HEK293 (cell line): Measurements from ENCODE around the gene SLC35G2.

Experiments
- CTCF ChIA-PET: fragments of 350-600 bp; formaldehyde crosslinking; extraction: SDS; loops from one replicate; lab custom pipeline; 2021; ENCODE audit warnings: antibody characterized with exemption; lab: Yijun Ruan, JAX
- POLR2A ChIA-PET: fragments of 300-600 bp; formaldehyde crosslinking; extraction: SDS; loops from one replicate; lab custom pipeline; 2020; ENCODE audit warnings: antibody characterized with exemption, inconsistent platforms; lab: Yijun Ruan, JAX
- H3K27ac ChIP-seq: fragments of 200-500 bp; sonication (Bioruptor generic); 2 replicates; pipeline ENCODE4 v1.5.1; 2014; ENCODE audit warnings: low read depth, low read length, control low read depth, inconsistent platforms; ENCODE audit errors: extremely low read depth
- H3K36me3 ChIP-seq, 2 experiments: fragments of 200-500 bp in 1 of 2; sonication (Bioruptor generic) in 1 of 2; 1 replicate in 1 of 2; 2 replicates in 1 of 2; pipeline ENCODE4 v1.5.1; 2014 to 2017; ENCODE audit warnings: inconsistent platforms in 2 of 2, low read length in 2 of 2; ENCODE audit not compliant: control insufficient read depth in 2 of 2, insufficient read depth in 1 of 2
- H3K4me1 ChIP-seq: fragments of 200-500 bp; sonication (Bioruptor generic); 2 replicates; pipeline ENCODE4 v1.5.1; 2014; ENCODE audit warnings: mild to moderate bottlenecking, low read length, inconsistent platforms; ENCODE audit not compliant: control insufficient read depth, insufficient read depth
- H3K4me3 ChIP-seq: 2 replicates; pipeline ENCODE4 v1.5.1; 2011; ENCODE audit warnings: low read depth, mild to moderate bottlenecking, control low read depth, low read length, moderate library complexity
- H3K9me3 ChIP-seq: fragments of 200-500 bp; sonication (Bioruptor generic); 2 replicates; pipeline ENCODE4 v1.5.1; 2014; ENCODE audit warnings: low read depth, low read length, inconsistent platforms; ENCODE audit not compliant: control insufficient read depth, insufficient read depth
- BCL11A ChIP-seq: fragments of 450-650 bp; formaldehyde crosslinking; IDR thresholded peaks from 2 replicates; pipeline ENCODE4 v1.5.1; 2016; ENCODE audit warnings: low read depth, missing biosample characterization, missing genetic modification characterization
- PRDM1 ChIP-seq: fragments of 450-650 bp; formaldehyde crosslinking; IDR thresholded peaks from 2 replicates; pipeline ENCODE4; 2016; ENCODE audit warnings: missing biosample characterization, missing genetic modification characterization
- SETDB1 ChIP-seq: IDR thresholded peaks from one replicate; pipeline ENCODE4 v1.6.1; 2017; ENCODE audit warnings: mild to moderate bottlenecking, low read length, moderate library complexity, mixed read lengths; ENCODE audit not compliant: insufficient read length
- WT1 ChIP-seq: fragments of 450-650 bp; formaldehyde crosslinking; IDR thresholded peaks from 2 replicates; pipeline ENCODE4 v1.5.1; 2016; ENCODE audit warnings: missing biosample characterization, missing genetic modification characterization
- ZBTB11 ChIP-seq: fragments of 450-650 bp; formaldehyde crosslinking; conservative IDR thresholded peaks from 2 replicates; pipeline ENCODE4 v1.5.1; 2016; ENCODE audit warnings: low read depth, missing biosample characterization, missing genetic modification characterization
- ZBTB21 ChIP-seq: fragments of 450-650 bp; formaldehyde crosslinking; IDR thresholded peaks from 2 replicates; pipeline ENCODE4 v1.5.1; 2017; ENCODE audit warnings: missing biosample characterization, missing genetic modification characterization
- ZFHX2 ChIP-seq: fragments of 450-650 bp; formaldehyde crosslinking; conservative IDR thresholded peaks from 2 replicates; pipeline ENCODE4 v1.5.1; 2016; ENCODE audit warnings: missing biosample characterization, missing genetic modification characterization
- ZNF146 ChIP-seq: fragments of 450-650 bp; formaldehyde crosslinking; IDR thresholded peaks from 2 replicates; pipeline ENCODE4 v1.5.1; 2016; ENCODE audit warnings: missing biosample characterization, missing genetic modification characterization
- ZNF174 ChIP-seq: fragments of 450-650 bp; formaldehyde crosslinking; IDR thresholded peaks from 2 replicates; pipeline ENCODE4 v1.5.0; 2017; ENCODE audit warnings: missing biosample characterization, mild to moderate bottlenecking, missing genetic modification characterization
- ZNF239 ChIP-seq: fragments of 450-650 bp; formaldehyde crosslinking; IDR thresholded peaks from 2 replicates; pipeline ENCODE4 v1.5.1; 2016; ENCODE audit warnings: missing biosample characterization, missing genetic modification characterization
- ZNF248 ChIP-seq: fragments of 450-650 bp; formaldehyde crosslinking; IDR thresholded peaks from 2 replicates; pipeline ENCODE4 v1.5.1; 2017; ENCODE audit warnings: missing biosample characterization, missing genetic modification characterization
- ZNF302 ChIP-seq: fragments of 450-650 bp; formaldehyde crosslinking; IDR thresholded peaks from 2 replicates; pipeline ENCODE4 v1.5.1; 2016; ENCODE audit warnings: missing biosample characterization, missing genetic modification characterization, low read depth
- ZNF350 ChIP-seq: fragments of 450-650 bp; formaldehyde crosslinking; IDR thresholded peaks from 2 replicates; pipeline ENCODE4 v1.5.0; 2017; ENCODE audit warnings: missing biosample characterization, mild to moderate bottlenecking, missing genetic modification characterization
- ZNF416 ChIP-seq: fragments of 450-650 bp; formaldehyde crosslinking; IDR thresholded peaks from 2 replicates; pipeline ENCODE4 v1.5.1; 2016; ENCODE audit warnings: missing biosample characterization, missing genetic modification characterization
- ZNF510 ChIP-seq: fragments of 450-650 bp; formaldehyde crosslinking; IDR thresholded peaks from 2 replicates; pipeline ENCODE4 v1.5.1; 2018; ENCODE audit warnings: mild to moderate bottlenecking, missing genetic modification characterization, missing biosample characterization; ENCODE audit not compliant: insufficient replicate concordance
- ZNF529 ChIP-seq: fragments of 450-650 bp; formaldehyde crosslinking; IDR thresholded peaks from 2 replicates; pipeline ENCODE4 v1.5.1; 2017; ENCODE audit warnings: missing genetic modification characterization, missing biosample characterization; ENCODE audit not compliant: insufficient replicate concordance
- ZNF571 ChIP-seq: fragments of 450-650 bp; formaldehyde crosslinking; IDR thresholded peaks from 2 replicates; pipeline ENCODE4 v1.5.0; 2017; ENCODE audit warnings: missing biosample characterization, missing genetic modification characterization
- ZNF580 ChIP-seq: fragments of 450-650 bp; formaldehyde crosslinking; IDR thresholded peaks from 2 replicates; pipeline ENCODE4 v1.5.1; 2016; ENCODE audit warnings: missing biosample characterization, missing genetic modification characterization
- ZNF621 ChIP-seq: fragments of 450-650 bp; formaldehyde crosslinking; IDR thresholded peaks from 2 replicates; pipeline ENCODE4 v1.5.1; 2017; ENCODE audit warnings: missing biosample characterization, missing genetic modification characterization
- ZNF660 ChIP-seq: fragments of 450-650 bp; IDR thresholded peaks from 2 replicates; pipeline ENCODE4 v1.5.1; 2018; ENCODE audit warnings: missing biosample characterization, mild to moderate bottlenecking, missing genetic modification characterization
- ZNF670 ChIP-seq: fragments of 450-650 bp; formaldehyde crosslinking; IDR thresholded peaks from 2 replicates; pipeline ENCODE4 v1.5.1; 2016; ENCODE audit warnings: missing biosample characterization, missing genetic modification characterization, low read depth
- ZNF692 ChIP-seq: fragments of 450-650 bp; formaldehyde crosslinking; IDR thresholded peaks from 2 replicates; pipeline ENCODE4 v1.5.1; 2016; ENCODE audit warnings: missing biosample characterization, missing genetic modification characterization
- ZXDB ChIP-seq: fragments of 450-650 bp; formaldehyde crosslinking; IDR thresholded peaks from 2 replicates; pipeline ENCODE4 v1.5.1; 2016; ENCODE audit warnings: missing biosample characterization, missing genetic modification characterization

The SLC35G2 gene

GRCh38 chr3:136772709-136773108, 46.2 kb upstream of the SLC35G2 start:
- H3K27ac ChIP-seq: no peak overlapping the region
- H3K36me3 ChIP-seq: no peaks in the 10 kb centered on the region
- TF ChIP-seq PRDM1 (tag by site-specific recombination) (no peak), ZNF692 (tag by site-specific recombination) (no peak), BCL11A (tag by site-specific recombination) (no peak), ZNF510 (tag by site-specific recombination) (no peak), ZXDB (tag by site-specific recombination) (no peak), ZBTB11 (tag by site-specific recombination) (no peak), ZNF571 (tag by site-specific recombination) (no peak), ZNF350 (tag by site-specific recombination) (no peak), SETDB1 (no peak), ZNF146 (no peak), ZNF302 (tag by site-specific recombination) (no peak), ZNF416 (no peak), ZNF670 (tag by site-specific recombination) (no peak), ZNF248 (tag by site-specific recombination) (no peak)
- no peak overlapping the region for H3K4me3 ChIP-seq
- H3K4me1 ChIP-seq: no peaks in the 10 kb centered on the region
- POLR2A ChIA-PET: interaction anchor here (0.7 kb wide), 1 partner anchor 13 kb away, joined by 8 read pairs; no protein-coding TSS in a partner anchor
- CTCF ChIA-PET: no interaction called here
- H3K9me3 ChIP-seq: no peaks in the 10 kb centered on the region

- H3K4me3 ChIP-seq: no peak overlapping the region
- CTCF ChIA-PET: no interaction called here
- H3K4me1 ChIP-seq: no peaks in the 10 kb centered on the region
- TF ChIP-seq ZNF580 (tag by site-specific recombination) (no peak), WT1 (tag by site-specific recombination) (no peak), SETDB1 (no peak), ZNF239 (tag by site-specific recombination) (no peak), ZNF529 (tag by site-specific recombination) (no peak), ZNF621 (tag by site-specific recombination) (no peak)
- TF ChIP-seq, all 188 proteins: peak for 0
- Histone ChIP-seq H3K36me3 (no peaks in the 10 kb centered on the region), H3K9me3 (no peaks in the 10 kb centered on the region), H3K27ac (no peak overlapping the region)
- POLR2A ChIA-PET: no interaction called here
These were observed 40.1 kb upstream of the SLC35G2 start for GRCh38 chr3:136778865-136779264.

GRCh38 chr3:136780741-136781140, 38.2 kb upstream of the SLC35G2 start:
- POLR2A ChIA-PET: no interaction called here
- CTCF ChIA-PET: no interaction called here
- TF ChIP-seq ZBTB21 (tag by site-specific recombination): no peak
- TF ChIP-seq ZNF660 (tag by site-specific recombination): no peak
- TF ChIP-seq ZFHX2: no peak
- TF ChIP-seq ZNF670 (tag by site-specific recombination): no peak
- TF ChIP-seq ZNF174 (tag by site-specific recombination): no peak

More at GRCh38 chr3:136780741-136781140, 38.2 kb upstream of the SLC35G2 start:
- Histone ChIP-seq H3K4me3 (no peak overlapping the region), H3K4me1 (no peaks in the 10 kb centered on the region), H3K27ac (no peak overlapping the region), H3K9me3 (no peaks in the 10 kb centered on the region; the same call in 1 of the 2 replicates), H3K36me3 (no peaks in the 10 kb centered on the region)
